Hepatocyte (in vitro differentiated cells): Measurements from ENCODE around the gene PRKAG1.

Experiments used
- EZH2phosphoT487 ChIP-seq: fragments of 200-600 bp; sonication (generic); IDR thresholded peaks from one replicate; pipeline ENCODE4 v1.6.1; 2018; ENCODE audit warnings: antibody characterized with exemption, mild to moderate bottlenecking, low read depth, moderate library complexity; ENCODE audit not compliant: unreplicated experiment, severe bottlenecking
- TF ChIP-seq, protein P1 (sequence below): fragments of 200-600 bp; sonication (generic); IDR thresholded peaks from 2 replicates; pipeline ENCODE4 v1.5.1; 2016; ENCODE audit warnings: antibody characterized with exemption, mild to moderate bottlenecking; ENCODE audit not compliant: poor library complexity

DNA sequence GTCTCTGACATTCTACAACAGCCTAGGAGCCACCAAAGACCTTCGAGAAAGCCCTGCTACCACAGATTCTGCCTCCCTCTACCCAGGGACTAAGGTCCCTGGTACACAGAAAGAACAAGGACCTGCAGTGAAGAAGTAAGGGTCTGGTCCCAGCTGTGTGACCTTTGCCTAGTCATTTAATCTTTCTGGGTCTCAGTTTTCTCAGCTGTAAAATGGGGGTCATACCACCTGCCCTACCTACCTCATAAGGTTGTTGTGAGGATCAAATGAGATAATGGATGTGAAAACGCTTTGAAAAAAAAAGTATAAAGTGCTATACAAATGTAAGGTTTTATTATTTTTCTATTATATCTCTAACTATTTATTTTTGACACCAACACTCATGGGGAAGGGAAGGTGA, 5.2 kb upstream of the PRKAG1 start:
- TF ChIP-seq, protein P1, sequence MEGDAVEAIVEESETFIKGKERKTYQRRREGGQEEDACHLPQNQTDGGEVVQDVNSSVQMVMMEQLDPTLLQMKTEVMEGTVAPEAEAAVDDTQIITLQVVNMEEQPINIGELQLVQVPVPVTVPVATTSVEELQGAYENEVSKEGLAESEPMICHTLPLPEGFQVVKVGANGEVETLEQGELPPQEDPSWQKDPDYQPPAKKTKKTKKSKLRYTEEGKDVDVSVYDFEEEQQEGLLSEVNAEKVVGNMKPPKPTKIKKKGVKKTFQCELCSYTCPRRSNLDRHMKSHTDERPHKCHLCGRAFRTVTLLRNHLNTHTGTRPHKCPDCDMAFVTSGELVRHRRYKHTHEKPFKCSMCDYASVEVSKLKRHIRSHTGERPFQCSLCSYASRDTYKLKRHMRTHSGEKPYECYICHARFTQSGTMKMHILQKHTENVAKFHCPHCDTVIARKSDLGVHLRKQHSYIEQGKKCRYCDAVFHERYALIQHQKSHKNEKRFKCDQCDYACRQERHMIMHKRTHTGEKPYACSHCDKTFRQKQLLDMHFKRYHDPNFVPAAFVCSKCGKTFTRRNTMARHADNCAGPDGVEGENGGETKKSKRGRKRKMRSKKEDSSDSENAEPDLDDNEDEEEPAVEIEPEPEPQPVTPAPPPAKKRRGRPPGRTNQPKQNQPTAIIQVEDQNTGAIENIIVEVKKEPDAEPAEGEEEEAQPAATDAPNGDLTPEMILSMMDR = no peak
- no peak for TF ChIP-seq EZH2phosphoT487
